GM12892 (cell line): ENCODE results near the gene ECT2.

ENCODE experiments used
- POLR2AphosphoS5 ChIP-seq: IDR thresholded peaks from 2 replicates; pipeline ENCODE4 v1.6.1; 2011; ENCODE audit warnings: low read depth, low read length, control low read depth
- TAF1 ChIP-seq: IDR thresholded peaks from 2 replicates; pipeline ENCODE4 v1.6.1; 2011; ENCODE audit warnings: low read depth, mild to moderate bottlenecking, control low read depth, low read length, borderline replicate concordance

DNA sequence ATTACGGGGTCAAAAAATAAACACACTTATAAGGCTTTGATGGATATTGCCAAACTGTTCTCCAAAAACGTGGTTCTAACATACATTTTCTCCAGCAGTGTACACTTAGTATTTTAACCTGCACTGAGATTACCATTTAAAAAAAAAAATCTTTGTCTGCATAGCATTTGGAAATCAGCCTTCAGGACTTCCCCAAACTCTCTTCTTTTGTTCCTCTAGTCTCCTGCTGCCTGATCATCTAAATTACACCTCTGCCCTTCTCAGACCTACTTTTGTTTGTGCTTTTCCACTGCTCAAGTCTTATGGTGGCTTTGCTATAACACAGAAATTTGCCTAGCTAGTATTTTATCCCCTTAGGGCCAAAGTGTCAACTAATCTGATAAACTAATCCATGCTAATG, 43.5 kb upstream of the ECT2 start:
- TF ChIP-seq TAF1 (no peak), POLR2AphosphoS5 (no peak)
